Brain microvascular endothelial cell (primary cell): Measurements from ENCODE around the gene GUK1.
A peak's percentile ranks its signal among the peaks of the same experiment; 100 is the strongest.

ENCODE experiments used
- DNase-seq: peaks from one replicate; pipeline ENCODE4 v3.0.0-alpha.2; 2020
- H3K27ac ChIP-seq: fragments of 250-450 bp; sonication (Bioruptor Pico); 2 replicates; pipeline ENCODE4 v1.5.1; 2020; ENCODE audit warnings: mild to moderate bottlenecking, moderate library complexity
- H3K27me3 ChIP-seq: fragments of 250-450 bp; sonication (Bioruptor Pico); replicated peaks from 2 replicates; pipeline ENCODE4 v1.5.1; 2020; ENCODE audit warnings: mild to moderate bottlenecking
- H3K36me3 ChIP-seq: fragments of 250-450 bp; sonication (Bioruptor Pico); replicated peaks from 2 replicates; pipeline ENCODE4 v1.5.1; 2020; ENCODE audit warnings: mild to moderate bottlenecking
- H3K4me3 ChIP-seq: 2 replicates; pipeline ENCODE4 v1.5.1; 2011; ENCODE audit warnings: low read depth, mild to moderate bottlenecking, control low read depth, low read length, moderate library complexity
- in situ Hi-C: cut with HindIII; loops from 2 replicates; pipeline ENCODE4 v1.10.0; 2017; ENCODE audit warnings: low sequenced_read_pairs, low pct_ligation_motif_present
- TF ChIP-seq, protein P1 (sequence below): IDR thresholded peaks from 2 replicates; pipeline ENCODE4 v1.5.1; 2011; ENCODE audit warnings: low read depth, mild to moderate bottlenecking, moderate library complexity, low read length, control low read depth, inconsistent platforms; ENCODE audit errors: missing control alignments

Gene GUK1

DNA sequence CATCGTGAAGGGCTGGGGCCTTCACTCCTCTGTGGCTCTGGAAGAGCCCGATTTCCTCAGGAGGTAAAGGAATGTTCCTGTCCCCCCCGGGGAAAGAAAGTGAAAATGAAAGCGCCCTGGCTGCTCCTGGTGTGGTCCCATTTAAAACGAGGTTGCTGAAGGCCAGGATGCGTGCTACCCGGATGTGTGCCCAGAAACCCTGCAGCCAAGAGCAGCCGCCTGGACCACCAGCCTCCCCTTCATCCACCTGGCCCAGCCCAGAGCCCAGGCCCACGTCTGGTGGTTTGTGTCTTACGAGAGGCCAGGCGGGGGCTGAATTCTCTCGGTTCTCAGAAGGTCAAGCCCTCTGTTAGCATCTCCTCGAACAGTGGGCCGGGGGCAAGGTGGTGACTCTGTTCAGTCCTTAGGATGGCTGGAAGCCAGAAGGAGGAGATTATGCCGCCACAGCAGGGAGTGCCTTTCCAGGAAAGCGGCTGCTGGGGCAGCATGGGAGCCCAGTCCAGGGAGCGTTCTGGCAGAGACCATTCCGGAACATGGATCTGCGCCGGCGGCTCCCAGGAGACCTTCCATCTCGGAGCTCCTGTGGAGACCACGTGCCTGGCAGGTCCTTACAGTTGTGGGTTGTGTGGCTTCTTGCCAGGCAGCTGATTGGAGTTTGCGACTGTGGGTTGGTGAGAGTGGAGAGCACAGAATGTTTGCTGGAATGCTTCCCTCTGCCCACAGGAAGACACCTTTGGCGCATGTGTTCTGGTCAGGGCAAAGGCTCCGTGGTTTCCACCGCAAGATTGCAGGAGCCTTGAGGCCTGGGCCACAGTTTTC is 1.4 kb downstream of the GUK1 start:
- no peak for DNase-seq
- Histone ChIP-seq H3K4me3 (peak overlapping the region; percentile 93), H3K36me3 (peaks cover 5% of the 10 kb centered on the region), H3K27me3 (no peaks in the 10 kb centered on the region), H3K27ac (peak overlapping the region; percentile 89)
- in situ Hi-C loops = no loop called here
- TF ChIP-seq, protein P1, sequence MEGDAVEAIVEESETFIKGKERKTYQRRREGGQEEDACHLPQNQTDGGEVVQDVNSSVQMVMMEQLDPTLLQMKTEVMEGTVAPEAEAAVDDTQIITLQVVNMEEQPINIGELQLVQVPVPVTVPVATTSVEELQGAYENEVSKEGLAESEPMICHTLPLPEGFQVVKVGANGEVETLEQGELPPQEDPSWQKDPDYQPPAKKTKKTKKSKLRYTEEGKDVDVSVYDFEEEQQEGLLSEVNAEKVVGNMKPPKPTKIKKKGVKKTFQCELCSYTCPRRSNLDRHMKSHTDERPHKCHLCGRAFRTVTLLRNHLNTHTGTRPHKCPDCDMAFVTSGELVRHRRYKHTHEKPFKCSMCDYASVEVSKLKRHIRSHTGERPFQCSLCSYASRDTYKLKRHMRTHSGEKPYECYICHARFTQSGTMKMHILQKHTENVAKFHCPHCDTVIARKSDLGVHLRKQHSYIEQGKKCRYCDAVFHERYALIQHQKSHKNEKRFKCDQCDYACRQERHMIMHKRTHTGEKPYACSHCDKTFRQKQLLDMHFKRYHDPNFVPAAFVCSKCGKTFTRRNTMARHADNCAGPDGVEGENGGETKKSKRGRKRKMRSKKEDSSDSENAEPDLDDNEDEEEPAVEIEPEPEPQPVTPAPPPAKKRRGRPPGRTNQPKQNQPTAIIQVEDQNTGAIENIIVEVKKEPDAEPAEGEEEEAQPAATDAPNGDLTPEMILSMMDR = no peak

DNA sequence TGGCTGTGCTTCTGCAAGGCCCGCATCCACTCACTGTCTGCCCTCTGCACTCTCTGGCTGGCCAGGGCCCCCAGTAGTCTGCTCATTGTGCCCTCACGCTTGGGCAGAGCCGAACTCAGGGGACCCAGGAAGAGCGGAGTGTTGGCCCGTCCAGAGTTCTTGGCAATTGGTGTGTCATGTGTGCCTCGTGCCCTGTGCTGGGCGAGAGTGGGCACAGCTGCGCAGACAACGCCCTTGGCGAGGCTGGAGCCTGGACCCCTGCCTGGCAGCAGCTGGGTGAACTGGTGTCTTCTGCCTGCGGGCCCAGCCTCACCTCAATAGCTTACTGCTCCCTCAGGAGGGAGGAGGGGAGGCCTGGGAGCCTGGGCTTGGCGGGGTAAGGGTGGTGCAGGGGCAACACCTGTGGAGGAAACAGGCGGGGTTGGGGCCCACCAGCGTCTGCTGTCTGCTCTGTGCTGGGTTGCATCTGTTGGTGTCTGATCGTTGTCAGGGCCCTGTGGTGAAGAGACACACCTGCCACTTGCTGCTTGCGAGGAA is 2.1 kb downstream of the GUK1 start:
- Histone ChIP-seq H3K4me3 (no peak overlapping the region), H3K27me3 (no peaks in the 10 kb centered on the region), H3K27ac (no peak overlapping the region), H3K36me3 (peaks cover 7% of the 10 kb centered on the region)
- TF ChIP-seq, protein P1 = no peak
- DNase-seq = no peak
- in situ Hi-C loops = no loop called here

DNA sequence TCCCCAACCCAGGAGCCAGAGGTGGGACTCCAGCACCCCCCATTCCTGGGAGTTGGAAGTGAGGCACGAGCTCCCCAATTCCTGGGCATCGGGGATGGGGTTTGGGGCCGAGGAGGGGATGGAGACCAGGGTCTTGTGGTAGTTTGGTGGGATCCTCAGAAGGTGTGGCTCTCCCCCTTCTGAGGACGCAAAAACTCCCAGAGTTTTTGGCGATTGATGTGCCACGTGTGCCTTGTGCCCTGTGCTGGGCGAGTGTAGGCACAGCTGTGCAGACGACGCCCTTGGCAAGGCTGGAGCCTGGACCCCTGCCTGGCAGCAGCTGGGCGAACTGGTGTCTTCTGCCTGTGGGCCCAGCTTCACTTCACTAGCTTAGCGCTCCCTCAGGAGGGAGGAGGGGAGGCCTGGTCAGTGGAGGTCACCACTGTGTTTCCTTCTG is 2.6 kb downstream of the GUK1 start:
- TF ChIP-seq, protein P1 = no peak
- Histone ChIP-seq H3K4me3 (no peak overlapping the region), H3K27ac (no peak overlapping the region)

DNA sequence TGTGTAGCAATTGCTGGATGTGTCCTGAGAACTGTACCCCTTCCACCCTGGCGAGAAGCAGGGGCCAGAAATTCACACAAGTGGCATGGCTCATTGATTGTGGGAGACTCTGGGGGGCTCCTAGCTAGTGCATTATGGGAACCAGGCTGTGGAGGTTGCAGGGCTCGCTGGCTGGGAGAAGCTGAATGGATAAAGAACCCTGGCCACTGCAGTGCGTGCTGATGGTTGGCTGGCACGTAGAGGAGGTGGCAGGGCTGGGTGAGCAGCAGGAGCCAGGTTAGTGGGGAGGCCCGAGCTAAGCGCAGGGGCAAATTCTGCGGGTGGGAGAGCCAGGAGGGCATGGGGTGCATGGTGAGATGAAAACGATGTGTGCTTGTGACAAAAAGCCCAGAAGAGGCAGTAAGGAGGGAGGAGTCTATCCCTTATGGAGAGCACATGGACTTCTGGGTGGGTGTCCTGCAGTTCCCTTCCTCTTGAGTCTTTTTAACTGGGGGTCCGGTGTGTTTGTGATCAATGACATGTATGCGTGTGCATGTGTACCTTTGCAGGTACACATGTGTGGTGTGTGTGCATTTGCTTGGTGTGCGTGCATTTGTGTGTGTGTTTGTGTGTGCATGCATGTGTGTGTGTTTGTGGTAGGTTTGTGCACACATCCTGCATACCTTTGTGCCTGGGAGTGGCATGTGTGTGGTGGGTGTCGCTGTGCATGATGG is 3.6 kb downstream of the GUK1 start:
- H3K36me3 ChIP-seq = peaks cover 15% of the 10 kb centered on the region
- no peak overlapping the region for H3K4me3 ChIP-seq
- DNase-seq = no peak
- H3K27me3 ChIP-seq = no peaks in the 10 kb centered on the region
- in situ Hi-C loops = no loop called here
- TF ChIP-seq, protein P1 = no peak
- H3K27ac ChIP-seq = no peak overlapping the region

More for the DNA sequence above, 2.6 kb downstream of the GUK1 start:
- Histone ChIP-seq H3K36me3 (peaks cover 7% of the 10 kb centered on the region), H3K27me3 (no peaks in the 10 kb centered on the region)
- in situ Hi-C loops = no loop called here
- DNase-seq = no peak

DNA sequence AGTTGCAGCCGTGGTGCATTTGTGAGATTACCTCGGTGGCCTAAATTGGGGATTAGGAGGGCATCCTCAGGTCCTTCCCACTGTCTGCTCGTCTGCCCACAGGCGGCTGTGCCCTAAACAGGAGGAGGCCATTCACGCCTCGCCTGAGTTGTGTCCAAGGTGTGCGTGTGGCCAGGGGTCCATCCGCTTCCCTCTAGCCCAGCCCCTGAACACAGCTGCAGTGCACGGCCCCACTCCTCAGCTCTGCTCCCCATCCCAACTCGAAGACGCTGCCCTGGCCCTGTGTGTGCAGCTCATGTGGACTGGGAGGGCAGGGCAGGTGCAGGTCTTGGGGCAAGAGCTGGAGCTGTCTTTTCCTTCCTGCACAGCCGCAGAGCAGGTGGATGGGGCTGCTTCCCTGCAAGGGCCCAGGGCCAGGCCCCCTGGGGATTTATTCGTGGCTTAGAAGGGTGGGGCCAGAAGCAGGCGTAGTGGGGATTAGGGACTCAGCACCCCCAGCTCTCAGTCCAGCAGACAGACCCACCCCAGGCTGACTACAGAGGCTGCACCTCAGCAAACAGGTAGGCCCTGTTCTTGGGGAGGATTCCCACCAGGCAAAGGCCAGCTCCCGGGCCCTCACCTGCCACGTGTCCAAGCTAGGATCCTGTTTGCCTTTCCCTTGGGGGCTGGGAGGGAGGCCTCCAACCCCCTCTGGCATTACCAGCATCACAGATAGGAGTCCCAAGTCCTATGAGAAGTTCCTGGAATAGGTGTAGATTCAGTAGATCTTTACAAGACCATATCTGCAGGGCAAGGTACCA is 4.3 kb downstream of the GUK1 start:
- Histone ChIP-seq H3K27me3 (no peaks in the 10 kb centered on the region), H3K4me3 (no peak overlapping the region), H3K27ac (no peak overlapping the region), H3K36me3 (peaks cover 18% of the 10 kb centered on the region)
- TF ChIP-seq, protein P1 = no peak
- in situ Hi-C loops = no loop called here
- DNase-seq = no peak
